Measurements from ENCODE around the gene SRM.

- no peak for TF ChIP-seq RXRA (IDR thresholded peaks at IDR 0.05)
- no peak for TF ChIP-seq CTCF (IDR thresholded peaks at IDR 0.05; ENCODE audit: low read depth, low read length, missing input control)
Measured at GRCh38 chr1:11013160-11013531, 46.7 kb downstream of the SRM start.

Measured in liver (tissue), 3 donors.